Prostate gland (tissue), 2 donors: ENCODE results near the gene NRXN3. TPM values are rescaled to one million over a fixed set of nuclear protein-coding genes. Genes with fewer than 3 reads are reported as not detected.

Source experiments
- DNase-seq: peaks from one replicate; pipeline ENCODE4 v3.0.0-alpha.2; 2019; ENCODE audit warnings: low spot score
- H3K27ac ChIP-seq, 2 donors: fragments of 200-600 bp; sonication (generic); 2 replicates each; pipeline ENCODE4 v1.5.1; 2017 to 2019
- H3K27me3 ChIP-seq: fragments of 200-600 bp; sonication (generic); replicated peaks from 2 replicates; pipeline ENCODE4 v1.5.1; 2019; ENCODE audit not compliant: insufficient read depth
- H3K36me3 ChIP-seq, 2 donors: fragments of 200-600 bp; sonication (generic); 1 replicate in 1 of 2; 2 replicates in 1 of 2; pipeline versions ENCODE4 v1.5.1 to v1.8.1; 2017 to 2019
- H3K4me1 ChIP-seq: fragments of 200-600 bp; sonication (generic); replicated peaks from 2 replicates; pipeline ENCODE4 v1.5.1; 2019
- H3K4me3 ChIP-seq, 2 donors: fragments of 200-600 bp; sonication (generic); 2 replicates each; pipeline ENCODE4 v1.5.1; 2017 to 2019
- H3K9me3 ChIP-seq: fragments of 200-600 bp; sonication (generic); 2 replicates; pipeline ENCODE4 v1.5.1; 2017
- CTCF ChIP-seq, 4 experiments: fragments of 200-600 bp in 2 of 4; fragments of 450-650 bp in 2 of 4; sonication (generic) in 2 of 4; IDR thresholded peaks; 1 replicate in 3 of 4; 2 replicates in 1 of 4; pipeline ENCODE4 v1.5.1; 2016 to 2019; ENCODE audit warnings: antibody characterized with exemption in 4 of 4, mild to moderate bottlenecking in 2 of 4, moderate library complexity in 2 of 4
- POLR2A ChIP-seq: fragments of 450-650 bp; IDR thresholded peaks from one replicate; pipeline ENCODE4 v1.6.1; 2016; ENCODE audit warnings: antibody characterized with exemption, mild to moderate bottlenecking
- POLR2AphosphoS5 ChIP-seq: sonication (generic); formaldehyde crosslinking; IDR thresholded peaks from one replicate; pipeline ENCODE4 v1.6.1; 2017; ENCODE audit warnings: antibody characterized with exemption
- WGBS: methylation state at CpG from one replicate; pipeline ENCODE4 v1.1.5; 2018; 5-methylcytosine and 5-hydroxymethylcytosine counted together
- intact Hi-C: fragments of 100-400 bp; cut with DNase I; formaldehyde crosslinking; loops from one replicate; pipeline ENCODE4 v1.14.2; 2022
- total RNA-seq, 2 donors: library from RNA; depleted of rRNA; stranded (reverse); fragments of >200 nt; gene quantifications; one replicate each; pipeline ENCODE4 v1.1.0, GENCODE V29; 2016

Gene NRXN3
- total RNA-seq, 2 donors from 2014 or later: 6.6 to 8.2 TPM

- Histone ChIP-seq H3K36me3 (no peaks in the 10 kb centered on the region), H3K4me3 (no peak overlapping the region), H3K9me3 (no peaks in the 10 kb centered on the region), H3K4me1 (no peaks in the 10 kb centered on the region), H3K27me3 (no peaks in the 10 kb centered on the region), H3K27ac (no peak overlapping the region)
- intact Hi-C loops: no loop called here
- TF ChIP-seq CTCF (IDR thresholded peaks at IDR 0.05): no peak
- TF ChIP-seq POLR2AphosphoS5: no peak
- TF ChIP-seq POLR2A: no peak
- 12% methylated on average over 3 of the region's 3 CpGs for WGBS
- no peak for DNase-seq
Observed at GRCh38 chr14:78356391-78356790, 186.2 kb downstream of the NRXN3 start.

- no peaks in the 10 kb centered on the region for H3K9me3 ChIP-seq
- DNase-seq: no peak
Observed at GRCh38 chr14:78358591-78358990, 188.4 kb downstream of the NRXN3 start.

DNA sequence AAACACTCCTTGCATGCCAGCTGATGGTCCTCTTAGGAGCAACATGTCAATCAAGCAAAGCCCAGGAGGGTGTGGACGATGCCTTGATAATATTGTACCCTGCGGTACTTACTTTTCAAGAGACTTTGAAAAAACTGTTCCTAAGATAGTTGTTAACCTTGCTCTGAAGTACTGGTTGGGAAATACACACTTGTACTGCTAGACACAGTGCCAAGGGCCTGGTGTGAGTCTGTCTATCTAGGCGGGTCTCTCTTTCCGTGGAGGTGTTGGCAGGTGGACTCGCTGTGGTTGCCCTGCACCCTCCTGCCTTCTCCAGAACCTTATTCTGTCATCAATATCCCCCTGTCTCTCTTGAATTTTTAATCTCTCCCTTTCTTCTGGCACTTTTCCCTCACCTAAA, 189.4 kb downstream of the NRXN3 start:
- TF ChIP-seq POLR2AphosphoS5: no peak
- TF ChIP-seq CTCF (IDR thresholded peaks at IDR 0.05): no peak
- TF ChIP-seq POLR2A: no peak
- WGBS: 87% methylated on average over 5 of the region's 5 CpGs
- DNase-seq: no peak

More at GRCh38 chr14:78358591-78358990, 188.4 kb downstream of the NRXN3 start:
- H3K27me3 ChIP-seq: no peaks in the 10 kb centered on the region
- WGBS: 83% methylated on average over 4 of the region's 4 CpGs
- no peak overlapping the region for H3K4me3 ChIP-seq
- no peak for TF ChIP-seq POLR2A
- no peak for TF ChIP-seq CTCF (IDR thresholded peaks at IDR 0.05)
- no peak for TF ChIP-seq POLR2AphosphoS5
- H3K27ac ChIP-seq: no peak overlapping the region
- intact Hi-C loops: no loop called here
- no peaks in the 10 kb centered on the region for H3K36me3 ChIP-seq
- no peaks in the 10 kb centered on the region for H3K4me1 ChIP-seq

GRCh38 chr14:78363008-78363407, 192.8 kb downstream of the NRXN3 start:
- Histone ChIP-seq H3K9me3 (no peaks in the 10 kb centered on the region), H3K36me3 (no peaks in the 10 kb centered on the region), H3K27ac (no peak overlapping the region), H3K4me1 (no peaks in the 10 kb centered on the region), H3K4me3 (no peak overlapping the region), H3K27me3 (no peaks in the 10 kb centered on the region)
- no peak for TF ChIP-seq POLR2A
- TF ChIP-seq CTCF (IDR thresholded peaks at IDR 0.05): no peak
- TF ChIP-seq POLR2AphosphoS5: no peak
- DNase-seq: no peak
- WGBS: 41% methylated on average over 4 of the region's 4 CpGs
- intact Hi-C loops: no loop called here

More for the DNA sequence above, 189.4 kb downstream of the NRXN3 start:
- Histone ChIP-seq H3K27me3 (no peaks in the 10 kb centered on the region), H3K9me3 (no peaks in the 10 kb centered on the region), H3K36me3 (no peaks in the 10 kb centered on the region), H3K4me3 (no peak overlapping the region), H3K27ac (no peak overlapping the region), H3K4me1 (no peaks in the 10 kb centered on the region)
- intact Hi-C loops: no loop called here

- Histone ChIP-seq H3K27ac (no peak overlapping the region), H3K4me1 (no peaks in the 10 kb centered on the region), H3K9me3 (no peaks in the 10 kb centered on the region), H3K4me3 (no peak overlapping the region), H3K27me3 (no peaks in the 10 kb centered on the region), H3K36me3 (no peaks in the 10 kb centered on the region)
- intact Hi-C loops: no loop called here
- no peak for TF ChIP-seq CTCF (IDR thresholded peaks at IDR 0.05)
- TF ChIP-seq POLR2AphosphoS5: no peak
- TF ChIP-seq POLR2A: no peak
- no peak for DNase-seq
Observed at GRCh38 chr14:78367355-78367754, 197.2 kb downstream of the NRXN3 start.
